Measurements from ENCODE around the gene WHRN. TPM values are rescaled to one million over a fixed set of nuclear protein-coding genes. Genes with fewer than 3 reads are reported as not detected.

WHRN gene
- total and polyA plus RNA-seq, 2 of the 8 experiments (the other 6 are each of a cell fraction or from before 2014, with no cell fraction given), result 4.4 to 7.7 TPM

DNA sequence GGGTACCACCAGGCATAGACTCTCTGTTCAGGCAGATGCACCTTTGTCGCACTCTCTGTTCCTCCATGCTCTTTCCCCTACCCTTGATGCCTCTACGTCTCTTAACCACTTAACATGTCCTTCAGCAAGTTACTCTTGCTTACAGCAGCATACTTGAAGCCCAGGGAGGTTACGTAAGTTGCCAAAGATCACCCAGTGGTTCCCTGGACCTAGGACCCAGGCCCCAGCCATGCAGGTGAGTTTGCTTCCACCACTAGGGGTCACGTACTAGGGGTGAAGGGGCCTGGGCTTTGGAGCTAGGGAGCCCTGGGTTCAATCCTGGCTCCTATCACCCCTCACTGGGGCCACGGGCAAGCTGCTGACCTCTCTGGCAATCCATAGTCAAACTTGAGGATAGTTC is 126.4 kb downstream of the WHRN start (continued):
- TF ChIP-seq CHD7 (IDR thresholded peaks at IDR 0.05; ENCODE audit: insufficient replicate concordance, low read length) (no peak), RFX5 (IDR thresholded peaks at IDR 0.05; ENCODE audit: borderline replicate concordance, low read depth, low read length) (no peak), CTCF (IDR thresholded peaks at IDR 0.05; ENCODE audit: control extremely low read depth in 1 of 3, insufficient read depth in 1 of 3, low read depth in 1 of 3, low read length in 3 of 3) (peak in 2 of 3 experiments; percentile 20 to 21; a peak in 2 of 4 replicates), PHF8 (conservative IDR thresholded peaks at IDR 0.05; ENCODE audit: low read depth, low read length) (no peak)

All from H1 (cell line).